Subcutaneous adipose tissue (tissue), 4 donors: ENCODE measurements around the gene RSPO4. TPM values are rescaled to one million over a fixed set of nuclear protein-coding genes. Genes with fewer than 3 reads are reported as not detected.

Experiments used
- total RNA-seq, 4 donors: library from RNA; depleted of rRNA; stranded (reverse); fragments of >200 nt; gene quantifications; one replicate each; pipeline ENCODE4 v1.1.0, GENCODE V29; 2016
- TF ChIP-seq, protein P1 (sequence below): fragments of 450-650 bp; IDR thresholded peaks from one replicate; pipeline ENCODE4 v1.5.1; 2016; ENCODE audit warnings: low read depth, mild to moderate bottlenecking, control low read depth, antibody characterized with exemption, moderate library complexity

Gene RSPO4
- total RNA-seq, 4 donors from 2014 or later, result 0.22 TPM; not detected in 3

DNA sequence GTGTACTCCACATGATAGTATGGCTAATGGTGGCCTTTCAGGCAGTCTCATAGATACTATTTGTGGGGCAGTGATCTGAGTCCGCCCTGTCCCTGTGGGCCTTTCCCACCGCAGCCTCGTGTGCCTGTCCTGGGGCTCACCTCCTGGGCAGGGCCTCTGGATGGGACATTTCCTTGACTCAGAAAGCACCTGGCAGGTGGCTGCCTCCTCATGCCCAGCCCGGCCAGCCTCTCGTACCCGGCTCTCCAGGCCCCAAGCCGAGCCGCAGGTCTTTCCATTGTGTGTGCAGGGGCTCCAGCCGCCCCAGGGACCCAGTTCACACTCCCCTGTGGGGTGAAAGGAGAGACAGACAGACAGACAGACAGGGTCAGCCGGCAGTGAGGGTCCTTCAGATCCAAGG is 38.3 kb downstream of the RSPO4 start:
- TF ChIP-seq, protein P1, sequence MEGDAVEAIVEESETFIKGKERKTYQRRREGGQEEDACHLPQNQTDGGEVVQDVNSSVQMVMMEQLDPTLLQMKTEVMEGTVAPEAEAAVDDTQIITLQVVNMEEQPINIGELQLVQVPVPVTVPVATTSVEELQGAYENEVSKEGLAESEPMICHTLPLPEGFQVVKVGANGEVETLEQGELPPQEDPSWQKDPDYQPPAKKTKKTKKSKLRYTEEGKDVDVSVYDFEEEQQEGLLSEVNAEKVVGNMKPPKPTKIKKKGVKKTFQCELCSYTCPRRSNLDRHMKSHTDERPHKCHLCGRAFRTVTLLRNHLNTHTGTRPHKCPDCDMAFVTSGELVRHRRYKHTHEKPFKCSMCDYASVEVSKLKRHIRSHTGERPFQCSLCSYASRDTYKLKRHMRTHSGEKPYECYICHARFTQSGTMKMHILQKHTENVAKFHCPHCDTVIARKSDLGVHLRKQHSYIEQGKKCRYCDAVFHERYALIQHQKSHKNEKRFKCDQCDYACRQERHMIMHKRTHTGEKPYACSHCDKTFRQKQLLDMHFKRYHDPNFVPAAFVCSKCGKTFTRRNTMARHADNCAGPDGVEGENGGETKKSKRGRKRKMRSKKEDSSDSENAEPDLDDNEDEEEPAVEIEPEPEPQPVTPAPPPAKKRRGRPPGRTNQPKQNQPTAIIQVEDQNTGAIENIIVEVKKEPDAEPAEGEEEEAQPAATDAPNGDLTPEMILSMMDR, result no peak

DNA sequence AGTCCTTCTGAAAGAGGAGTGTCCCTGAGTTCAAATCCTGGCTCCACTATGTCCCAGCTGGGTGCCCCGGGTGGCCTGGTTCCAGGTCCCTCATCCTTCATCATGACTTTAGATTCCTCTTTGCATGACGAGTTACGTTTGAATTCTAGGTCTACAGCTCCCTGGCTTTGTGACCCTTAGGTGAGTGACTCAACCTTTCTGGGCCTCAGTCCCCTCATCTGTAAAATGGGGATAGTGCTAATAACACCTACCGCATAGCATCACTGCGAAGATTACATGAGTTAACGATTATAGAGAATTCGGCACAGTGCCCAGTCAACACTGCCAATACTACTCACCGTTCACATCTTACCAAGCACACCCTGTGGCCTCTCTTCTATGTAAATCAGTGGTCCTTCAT is 39.4 kb downstream of the RSPO4 start:
- TF ChIP-seq, protein P1, result no peak

DNA sequence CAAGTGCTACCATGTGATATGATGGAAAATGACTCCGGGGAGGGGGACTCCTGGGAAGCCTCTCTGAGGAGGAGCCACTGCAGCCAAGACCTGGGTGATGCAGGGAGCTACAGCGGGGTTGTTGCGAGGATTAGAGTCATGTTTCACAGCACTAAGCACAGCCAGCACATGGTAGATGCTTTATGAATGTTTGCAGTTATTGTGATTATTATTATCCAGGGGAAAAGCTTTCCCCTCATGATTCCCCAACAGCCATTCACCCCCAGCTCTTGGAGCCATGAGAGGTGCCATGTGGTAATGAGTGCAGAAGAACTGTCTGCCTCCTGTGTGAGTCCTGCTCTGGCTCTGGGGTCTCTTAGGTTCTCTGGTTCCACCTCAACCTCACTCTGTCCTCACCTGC is 39.9 kb downstream of the RSPO4 start:
- TF ChIP-seq, protein P1, result no peak

DNA sequence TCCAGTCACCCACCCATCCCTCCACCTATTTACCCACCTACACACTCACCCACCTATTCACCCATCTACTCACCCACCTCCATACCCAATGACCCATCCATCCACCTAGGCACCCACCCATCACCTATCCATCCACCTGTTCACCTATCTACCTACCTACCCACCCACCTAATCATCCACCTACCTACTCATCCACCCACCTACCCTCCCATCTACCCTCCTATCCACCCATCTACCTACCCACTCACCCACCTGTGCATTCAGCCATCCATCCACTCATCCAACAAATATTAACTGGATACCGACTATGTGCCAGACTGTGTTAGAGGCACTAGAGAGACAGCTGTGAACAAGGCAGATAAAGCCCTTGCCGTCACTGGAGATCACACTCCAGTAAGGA is 40.3 kb downstream of the RSPO4 start:
- TF ChIP-seq, protein P1, result no peak

DNA sequence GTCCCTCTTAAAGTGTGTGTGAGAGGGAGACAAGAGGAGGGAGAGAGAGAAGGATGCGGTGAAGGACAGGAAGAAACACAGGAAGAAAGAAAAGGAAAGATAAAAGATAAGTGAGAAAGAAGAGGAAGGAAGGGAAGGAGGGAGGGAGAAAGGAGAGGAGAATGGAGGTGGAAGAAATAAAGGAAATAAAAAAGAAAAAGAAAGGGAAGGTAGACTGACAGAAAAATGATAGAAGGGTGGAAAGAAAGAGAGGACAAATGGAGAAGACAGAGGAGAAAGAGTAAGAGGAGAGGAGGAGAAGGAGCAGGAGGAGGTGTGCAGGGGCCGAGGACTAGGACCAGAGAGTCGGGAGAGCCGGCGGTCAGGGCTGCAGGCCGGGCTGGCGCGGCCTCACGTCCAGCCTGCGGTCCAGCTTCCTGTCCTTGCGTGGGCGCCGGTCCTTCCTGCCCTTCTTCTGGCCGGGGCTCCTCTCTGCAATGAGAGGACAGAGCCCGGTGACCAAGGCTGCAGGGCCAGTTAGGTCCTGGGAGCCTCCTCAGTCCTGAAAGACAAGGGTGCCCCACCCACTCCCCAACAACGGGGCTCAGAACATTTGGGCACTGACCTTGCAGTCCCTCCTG is 42.0 kb downstream of the RSPO4 start:
- TF ChIP-seq, protein P1, result no peak

DNA sequence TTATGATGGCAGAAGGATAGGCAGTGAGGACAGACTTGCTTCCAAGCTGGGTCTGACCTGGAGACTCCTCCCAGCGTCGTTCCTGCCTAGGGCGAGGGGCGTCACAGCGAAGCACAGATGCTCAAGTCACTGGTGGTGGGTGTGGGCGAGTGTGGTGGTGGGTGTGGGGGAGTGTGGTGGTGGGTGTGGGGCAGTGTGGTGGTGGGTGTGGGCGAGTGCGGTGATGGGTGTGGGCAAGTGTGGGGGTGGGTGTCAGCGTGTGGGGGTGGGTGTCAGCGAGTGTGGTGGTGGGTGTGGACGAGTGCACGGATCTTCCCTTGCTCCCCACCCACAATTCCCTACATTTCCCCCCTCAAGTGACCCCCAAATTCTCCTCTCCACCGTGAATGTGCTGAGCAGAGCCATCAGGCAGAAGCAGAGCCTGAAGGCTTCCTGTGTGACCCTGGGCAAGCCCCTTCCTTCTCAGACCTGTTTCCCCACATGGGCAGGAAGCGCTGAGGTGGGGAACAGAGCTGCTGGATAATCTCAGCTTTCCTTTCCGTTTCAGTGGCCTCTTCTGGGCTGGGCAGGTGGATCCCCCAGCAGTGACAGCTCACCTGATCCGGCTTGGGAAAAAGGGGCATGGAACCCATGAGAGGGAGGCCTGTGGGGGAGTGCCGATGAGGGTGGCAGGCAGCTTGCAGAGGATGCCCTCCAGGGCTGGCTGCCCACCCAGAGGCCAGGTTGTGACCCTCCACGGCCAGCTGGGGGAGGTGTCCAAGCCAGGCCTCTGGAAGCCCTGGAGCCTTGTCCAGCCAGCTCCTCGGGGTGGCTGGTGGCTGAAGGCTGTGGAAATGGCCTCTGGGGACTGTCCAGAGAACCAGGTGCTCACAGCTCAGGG is 42.9 kb downstream of the RSPO4 start:
- TF ChIP-seq, protein P1, result no peak

DNA sequence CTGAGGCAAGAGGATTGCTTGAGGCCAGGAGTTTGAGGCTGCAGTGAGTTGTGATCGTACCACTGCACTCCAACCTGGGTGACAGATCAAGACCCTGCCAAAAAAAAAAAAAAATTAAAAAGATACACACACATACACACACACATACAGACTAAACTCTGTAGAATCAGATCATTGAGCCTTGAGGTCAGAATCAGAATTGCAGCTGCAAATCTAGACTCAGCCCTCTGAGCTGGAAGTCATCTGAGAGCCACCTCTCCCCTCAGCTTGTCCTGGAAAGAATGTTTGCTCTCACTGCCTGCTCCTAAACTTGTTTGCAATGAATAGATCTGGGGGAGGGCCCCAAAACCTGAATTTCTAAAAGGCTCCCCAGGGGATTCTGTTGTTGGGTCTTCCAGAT is 44.6 kb downstream of the RSPO4 start:
- TF ChIP-seq, protein P1, result no peak
